Suppressor macrophage treated with lipopolysaccharide for 1 hour (primary cell): ENCODE results near the gene MPV17.
"Not testable (repeated sequence)": the region's sequence is repeated elsewhere in the genome, so short reads cannot be mapped to it uniquely, and the experiment has no call there.

Experiments
- DNase-seq, 3 donors: peaks; one replicate each; pipeline ENCODE4 v3.0.0-alpha.2; 2020 to 2022

Gene MPV17

DNA sequence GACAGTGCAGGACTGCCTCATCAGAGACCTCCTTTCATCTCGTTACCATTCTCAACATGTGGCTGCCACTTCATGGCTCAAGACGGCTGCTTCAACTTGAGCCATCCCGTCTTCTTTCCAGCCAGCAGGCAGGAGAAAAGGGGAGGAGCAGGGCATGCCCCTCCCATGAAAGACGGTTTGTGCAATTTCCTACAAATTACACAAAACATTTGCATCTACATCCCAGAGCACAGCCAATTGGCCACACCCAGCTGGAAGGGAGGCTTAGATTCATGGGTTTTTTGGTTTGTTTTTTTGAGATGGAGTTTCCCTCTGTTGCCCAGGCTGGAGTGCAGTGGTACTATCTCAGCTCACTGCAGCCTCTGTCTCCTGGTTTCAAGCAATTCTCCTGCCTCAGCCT, 26.4 kb downstream of the MPV17 start:
- peak; percentile 41 to 66 (median 51) for DNase-seq

DNA sequence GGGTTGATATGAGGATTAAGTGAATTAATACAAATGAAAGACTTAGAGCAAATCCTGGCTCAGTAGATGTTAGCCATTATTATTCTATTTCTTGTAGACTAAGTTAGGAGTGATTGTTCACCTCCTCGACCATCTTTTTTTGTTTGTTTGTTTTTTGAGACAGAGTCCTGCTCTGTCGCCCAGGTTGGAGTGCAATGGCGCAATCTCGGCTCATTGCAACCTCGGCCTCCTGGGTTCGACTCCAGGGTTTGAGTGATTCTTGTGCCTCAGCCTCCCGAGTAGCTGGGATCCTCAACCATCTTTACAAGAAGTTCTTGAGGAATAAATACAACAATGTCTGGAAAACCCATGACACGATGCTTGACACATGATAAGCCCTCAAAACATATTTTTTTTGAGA, 28.0 kb downstream of the MPV17 start:
- no peak for DNase-seq

DNA sequence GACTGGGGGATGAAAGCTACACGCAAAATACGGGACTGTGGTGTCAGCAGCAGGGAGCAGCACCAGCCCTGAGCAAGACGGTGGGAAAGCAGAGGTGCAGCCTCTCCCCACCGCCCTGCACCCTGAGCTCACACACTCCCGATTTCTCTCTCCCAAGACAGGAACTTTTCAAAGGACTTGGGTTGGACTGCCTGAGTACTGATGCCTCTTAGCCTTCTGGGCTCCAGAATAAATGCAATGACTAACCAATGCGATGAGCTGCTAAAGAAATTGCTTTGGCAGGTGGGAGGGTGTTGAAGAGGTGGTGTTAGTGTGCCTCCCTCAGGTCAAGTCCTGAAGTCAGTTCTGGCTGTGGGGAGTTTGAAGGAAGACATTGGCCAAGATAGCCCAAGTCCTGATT, 31.0 kb downstream of the MPV17 start:
- DNase-seq = no peak

DNA sequence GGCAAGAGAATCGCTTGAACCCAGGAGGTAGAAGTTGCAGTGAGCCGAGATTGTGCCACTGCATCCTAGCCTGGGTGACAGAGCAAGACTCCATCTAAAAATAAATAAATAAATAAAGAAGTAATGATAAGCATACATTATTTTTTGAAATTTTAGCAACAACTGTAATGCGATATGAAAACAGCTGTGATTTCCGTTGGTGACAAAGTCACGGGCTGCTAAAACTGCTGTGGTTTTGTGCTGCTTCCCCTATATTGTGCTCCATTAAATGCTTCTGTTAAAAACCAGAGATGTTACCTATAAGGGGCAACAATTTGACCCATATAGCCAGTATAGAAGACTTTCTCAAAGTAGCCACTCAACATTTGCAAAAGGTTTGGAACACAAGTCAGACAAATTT, 32.3 kb downstream of the MPV17 start:
- no peak for DNase-seq

DNA sequence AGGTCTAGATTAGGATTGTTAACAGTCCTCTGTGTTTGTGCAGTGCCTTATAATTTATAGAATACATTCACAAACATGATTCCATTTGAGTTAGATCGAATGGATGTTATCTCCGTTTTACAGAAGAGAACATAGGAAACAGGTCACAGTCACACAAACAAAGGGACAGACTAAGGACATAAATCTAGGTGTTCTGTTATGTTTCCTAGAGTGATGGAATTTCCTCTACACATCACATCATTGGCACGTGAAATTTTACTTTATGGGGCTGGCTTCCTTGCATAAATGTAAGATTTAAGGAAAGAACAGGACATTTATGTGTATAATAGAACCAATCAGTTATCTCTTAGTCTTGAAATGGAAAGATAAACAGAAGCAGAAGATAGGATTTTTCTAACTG, 34.3 kb downstream of the MPV17 start:
- no peak for DNase-seq

DNA sequence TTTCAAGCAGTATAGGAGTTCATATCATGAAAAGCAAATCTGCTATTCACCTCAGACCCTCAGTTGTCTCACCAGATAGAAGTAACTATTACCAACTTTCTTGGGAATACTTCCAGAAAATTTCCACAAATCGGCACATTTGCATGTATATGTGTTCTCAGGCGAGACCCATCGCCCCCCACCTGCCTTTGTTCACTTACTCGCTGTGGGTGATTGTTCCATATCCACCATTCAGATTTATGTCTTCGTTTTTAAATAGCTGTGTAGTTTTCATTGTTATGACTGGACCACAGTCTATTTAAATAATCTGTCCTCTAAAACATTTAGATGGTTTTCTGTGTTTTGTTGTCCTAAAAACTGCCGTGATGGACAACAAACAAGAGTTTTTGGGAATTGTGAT, 37.4 kb downstream of the MPV17 start:
- no peak for DNase-seq

DNA sequence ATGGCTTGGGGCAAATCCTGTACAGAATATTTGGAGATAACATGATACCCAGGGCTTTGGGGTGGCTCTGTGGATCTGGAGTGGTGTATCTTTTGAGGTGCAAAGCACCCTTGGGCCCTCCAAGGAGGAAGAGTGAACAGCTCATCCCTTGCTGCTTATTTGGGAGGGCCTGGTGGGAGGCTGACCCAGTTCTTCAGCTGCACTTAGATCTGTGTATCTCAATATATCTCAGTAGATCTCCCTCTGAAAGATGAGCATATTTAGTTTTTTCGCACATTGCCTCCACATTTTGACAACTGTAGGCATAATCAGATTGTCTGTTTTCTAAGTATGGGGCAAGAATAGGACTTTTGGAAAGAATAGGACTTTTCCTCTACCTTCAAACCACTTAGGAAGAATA, 37.9 kb downstream of the MPV17 start:
- no peak for DNase-seq

DNA sequence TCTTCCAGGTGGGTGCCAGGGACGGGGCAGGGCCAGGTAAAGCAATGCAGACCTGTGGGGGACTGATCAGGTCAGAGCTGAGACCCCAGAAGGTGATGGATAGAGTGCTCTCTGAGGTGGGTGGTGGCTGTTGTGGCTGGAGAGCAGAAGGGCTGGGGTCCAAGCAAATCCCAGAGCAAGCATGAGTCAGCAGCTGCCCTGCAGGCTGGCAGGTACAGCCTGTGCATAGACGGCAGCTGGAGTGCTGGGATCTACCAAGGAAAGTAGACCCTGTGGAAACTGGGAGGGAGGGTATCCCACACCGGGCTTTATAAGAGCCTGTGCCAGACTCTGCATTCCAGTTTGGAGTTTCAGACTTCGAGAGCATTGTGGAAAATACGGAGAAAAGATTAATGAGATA, 40.0 kb downstream of the MPV17 start:
- DNase-seq = no peak

DNA sequence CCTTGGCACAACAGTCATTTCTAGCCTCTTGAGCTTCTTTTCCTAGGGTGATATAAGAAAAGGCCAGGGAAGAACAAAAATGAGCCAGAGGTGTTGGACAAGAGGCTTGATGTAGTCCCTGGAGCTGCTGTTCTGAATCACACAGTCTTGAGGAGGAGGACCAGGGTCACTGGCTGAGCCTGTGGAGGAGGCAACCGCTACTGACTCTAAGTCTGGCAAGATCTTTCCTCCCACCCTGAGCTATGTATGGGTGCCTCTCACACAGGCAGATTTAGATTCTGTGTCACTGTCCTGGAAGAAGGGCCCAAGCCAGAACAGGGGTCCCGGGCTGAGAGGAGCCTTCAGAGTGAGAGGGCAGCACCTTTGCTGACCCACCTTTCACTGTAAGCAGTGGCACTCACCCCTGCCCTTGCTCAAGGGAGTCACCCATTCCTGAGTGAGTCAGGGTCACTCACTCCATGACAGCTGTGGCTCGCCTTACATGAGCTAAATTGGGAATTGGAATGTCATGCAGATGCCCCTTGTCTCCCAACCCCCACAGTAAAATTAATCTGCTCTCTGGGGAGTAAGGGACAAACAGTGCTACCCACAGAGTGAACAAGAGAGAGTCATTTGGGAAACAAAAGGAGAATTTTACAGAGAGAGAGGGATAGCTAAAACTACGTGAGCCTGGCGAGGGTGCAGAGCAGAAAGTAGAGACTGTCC, 40.9 kb downstream of the MPV17 start, which contains the start of gene TRIM54:
Gene TRIM54, plus strand, starts transcription at position 575 of the 705 bp plus-strand sequence. CDS start 303 bp downstream, outside the sequence.
- DNase-seq = peak in 2 of 3 donors; percentile 32 to 47

DNA sequence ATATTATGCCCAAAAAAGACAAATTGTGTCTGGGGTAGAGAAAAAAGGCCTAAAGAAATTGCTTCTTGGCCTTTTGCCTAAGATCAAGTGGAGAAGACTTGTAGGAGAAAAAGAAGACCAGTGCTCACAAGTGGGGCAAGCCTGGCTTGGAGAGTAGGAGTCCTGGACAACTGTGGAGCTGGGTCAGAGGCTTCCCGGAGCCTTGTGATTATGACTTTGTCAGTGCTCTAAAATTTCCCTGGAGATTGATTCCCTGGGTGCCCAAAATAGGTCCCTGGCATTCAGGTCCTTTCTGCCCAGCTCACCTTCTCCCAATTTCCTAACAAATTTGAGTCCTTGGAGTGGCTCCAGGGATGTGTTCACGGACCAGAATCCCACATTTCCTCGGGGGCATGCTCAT, 41.5 kb downstream of the MPV17 start:
- peak in 1 of 3 donors; percentile 23 for DNase-seq

DNA sequence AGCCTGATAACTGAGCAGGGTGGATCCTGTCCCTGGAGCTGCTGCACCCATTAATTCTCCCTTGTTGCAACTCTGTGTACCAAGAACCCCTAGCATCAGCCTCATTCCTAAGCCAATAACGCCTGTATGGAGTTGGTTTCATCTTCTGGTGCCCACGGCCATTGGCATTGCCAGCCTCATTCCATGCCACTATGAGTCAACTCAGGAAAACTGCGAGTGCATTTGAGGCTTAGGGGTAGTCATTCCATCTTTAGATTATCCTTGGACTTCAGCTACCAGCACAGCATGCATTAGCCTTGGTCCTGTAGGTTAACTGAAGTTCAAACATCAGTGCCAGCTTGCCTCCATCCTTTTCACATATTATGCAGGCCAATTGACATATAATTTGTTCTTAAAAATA, 42.1 kb downstream of the MPV17 start:
- no peak for DNase-seq

DNA sequence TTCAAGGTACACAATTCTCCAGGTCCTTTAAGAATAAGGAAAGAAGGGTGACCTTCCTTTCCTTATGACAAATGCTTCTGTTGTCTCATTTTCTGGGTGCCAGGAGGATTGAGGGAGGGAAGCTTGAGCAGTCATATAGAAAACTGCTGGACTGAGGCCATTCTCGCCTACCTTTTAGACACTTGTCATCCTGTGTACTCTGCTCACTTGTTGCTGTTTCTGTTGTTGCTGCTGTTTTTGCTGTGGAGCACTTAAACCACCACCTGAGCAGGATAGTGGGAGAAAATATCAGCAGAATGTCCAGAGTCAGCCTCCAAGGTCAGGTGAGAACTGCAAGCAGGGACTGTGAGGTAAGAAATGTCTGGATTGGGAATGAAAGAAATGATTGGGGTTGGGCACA, 44.9 kb downstream of the MPV17 start:
- no peak for DNase-seq

DNA sequence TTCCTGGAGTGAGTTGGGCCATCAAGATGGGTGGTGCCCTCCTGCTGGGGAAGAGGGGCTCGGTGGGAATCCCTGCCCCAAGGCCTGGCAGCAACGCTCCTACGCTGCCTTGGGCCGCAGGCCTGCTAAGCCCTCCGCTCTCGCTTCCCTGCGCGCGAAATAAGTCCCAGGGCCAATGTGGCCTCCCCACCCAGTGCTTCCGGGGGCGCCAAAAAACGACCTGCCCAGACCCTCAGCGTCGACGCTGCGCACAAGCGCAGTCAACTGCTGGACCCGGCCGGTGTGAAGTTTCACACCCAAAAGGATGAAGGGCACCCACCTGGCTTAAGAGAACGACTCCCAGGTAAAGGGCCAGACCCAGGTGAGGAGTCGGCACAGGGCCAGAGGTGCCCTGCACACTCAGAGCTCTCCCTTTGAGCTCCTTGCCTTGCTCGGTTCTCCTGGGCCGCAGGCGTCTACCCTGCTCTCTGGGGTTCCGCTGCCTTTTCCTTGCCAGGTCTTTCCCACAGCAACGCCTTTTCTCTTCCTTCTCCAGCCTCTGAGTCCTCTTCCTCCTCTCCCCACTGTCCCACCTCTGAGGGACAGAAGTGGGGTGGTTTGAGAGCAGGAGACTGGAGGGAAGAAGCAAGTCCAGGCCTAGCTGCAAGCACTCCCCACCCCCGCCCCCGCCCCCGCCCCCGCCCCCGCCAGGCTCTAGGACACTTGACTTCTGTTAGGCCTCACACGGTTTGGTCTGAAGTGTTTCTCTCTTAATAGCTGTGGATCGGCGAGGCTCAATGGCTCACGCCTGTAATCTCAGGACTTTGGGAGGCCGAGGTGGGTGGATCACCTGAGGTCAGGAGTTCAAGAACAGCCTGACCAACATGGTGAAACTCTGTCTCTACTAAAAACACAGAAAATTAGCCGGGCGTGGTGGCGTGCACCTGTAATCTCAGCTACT, 47.4 kb downstream of the MPV17 start, which contains the start of gene DNAJC5G:
Gene DNAJC5G, plus strand, starts transcription at position 223 of the 940 bp plus-strand sequence. CDS start 1,296 bp downstream, outside the sequence.
- no peak for DNase-seq

DNA sequence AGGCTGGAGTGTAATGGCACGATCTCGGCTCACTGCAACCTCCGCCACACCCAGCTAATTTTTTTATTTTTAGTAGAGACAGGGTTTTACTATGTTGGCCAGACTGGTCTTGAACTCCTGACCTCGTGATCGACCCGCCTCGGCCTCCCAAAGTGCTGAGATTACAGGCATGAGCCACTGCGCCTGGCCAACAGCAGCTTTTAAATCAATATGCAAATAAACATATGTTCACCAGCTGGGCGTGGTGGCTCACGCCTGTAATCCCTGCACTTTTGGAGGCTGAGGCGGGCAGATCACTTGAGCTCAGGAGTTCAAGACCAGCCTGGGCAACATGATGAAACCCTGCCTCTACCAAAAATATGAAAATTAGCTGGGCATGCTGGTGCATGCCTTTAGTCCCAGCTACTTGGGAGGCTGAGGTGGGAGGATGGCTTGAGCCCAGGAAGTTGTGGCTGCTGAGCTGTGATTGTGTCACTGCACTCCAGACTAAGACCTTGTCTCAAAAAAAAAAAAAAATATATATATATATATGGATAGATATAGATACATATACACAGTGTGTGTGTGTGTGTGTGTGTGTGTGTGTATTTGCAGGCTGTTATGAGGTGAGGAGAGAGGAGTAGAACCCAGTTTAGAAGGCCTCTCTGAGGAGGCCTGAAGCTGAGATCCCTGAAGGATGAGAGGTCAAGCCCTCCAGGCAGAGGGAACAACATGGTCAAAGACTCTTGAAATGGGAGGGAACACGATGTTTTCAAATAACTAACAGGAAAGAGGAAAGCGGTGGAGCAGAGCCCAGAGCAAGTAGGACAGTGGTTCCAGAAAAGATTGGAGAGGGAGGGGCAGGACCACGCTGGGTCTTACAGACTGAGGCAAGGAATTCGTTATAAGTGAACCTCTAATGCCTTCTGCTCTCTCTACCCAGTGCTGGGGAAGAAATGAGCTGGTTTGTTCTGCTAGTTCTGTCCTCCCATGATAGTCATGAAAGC, 50.1 kb downstream of the MPV17 start:
- not testable (repeated sequence) for DNase-seq

DNA sequence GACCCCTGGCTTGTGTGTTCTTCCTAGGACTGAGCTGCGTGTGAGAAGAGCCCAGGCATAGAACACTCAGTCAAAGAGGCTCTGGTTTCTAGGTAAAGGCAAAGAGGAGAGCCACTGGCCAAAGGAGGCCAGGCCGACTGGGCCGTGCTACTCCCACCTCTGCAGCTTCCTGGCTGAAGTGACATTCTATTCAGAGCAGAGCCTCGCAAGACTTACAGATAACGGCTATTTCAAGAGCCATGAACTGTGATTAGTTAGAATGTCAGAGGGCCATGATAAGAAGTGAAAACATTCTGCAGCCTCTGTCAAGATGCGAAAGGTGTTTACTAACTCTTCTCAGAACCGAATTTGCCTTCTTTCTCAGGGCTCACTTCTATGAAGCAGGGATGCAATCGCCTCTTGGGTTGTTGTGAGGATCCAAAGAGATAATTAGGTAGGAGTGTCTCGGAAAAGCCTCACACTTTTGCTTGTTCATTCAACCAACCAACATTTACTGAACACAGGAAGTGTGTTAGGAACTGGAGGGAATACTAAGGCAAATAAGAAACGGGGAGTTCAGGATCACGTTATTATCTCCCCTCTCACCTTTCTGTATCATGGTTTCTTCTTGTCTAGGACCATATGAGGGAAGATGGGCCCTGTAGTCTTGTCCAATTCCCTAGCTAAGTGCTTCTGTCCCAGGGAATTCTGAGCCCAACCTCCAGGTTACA, 51.1 kb downstream of the MPV17 start:
- no peak for DNase-seq

DNA sequence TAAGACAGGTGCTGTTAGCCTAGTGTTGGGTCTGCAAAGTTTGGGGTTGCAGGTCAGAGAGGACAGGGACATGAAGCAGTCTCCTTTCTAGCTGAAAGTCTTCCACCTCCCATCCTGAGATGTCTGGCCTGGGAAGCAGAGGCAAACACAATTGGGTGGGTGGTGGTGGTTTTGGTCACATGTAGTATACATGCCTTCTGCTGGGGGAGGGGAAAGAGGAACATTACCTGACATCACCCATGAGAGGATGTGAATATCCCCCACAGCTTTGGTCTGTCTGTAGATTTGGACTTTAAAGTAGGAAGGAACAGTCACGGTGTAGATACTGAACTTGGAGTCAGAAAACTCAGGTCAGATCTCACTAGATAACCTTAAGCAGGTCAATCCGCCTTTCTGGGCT, 52.2 kb downstream of the MPV17 start:
- DNase-seq = peak; percentile 53 to 66 (median 60)

DNA sequence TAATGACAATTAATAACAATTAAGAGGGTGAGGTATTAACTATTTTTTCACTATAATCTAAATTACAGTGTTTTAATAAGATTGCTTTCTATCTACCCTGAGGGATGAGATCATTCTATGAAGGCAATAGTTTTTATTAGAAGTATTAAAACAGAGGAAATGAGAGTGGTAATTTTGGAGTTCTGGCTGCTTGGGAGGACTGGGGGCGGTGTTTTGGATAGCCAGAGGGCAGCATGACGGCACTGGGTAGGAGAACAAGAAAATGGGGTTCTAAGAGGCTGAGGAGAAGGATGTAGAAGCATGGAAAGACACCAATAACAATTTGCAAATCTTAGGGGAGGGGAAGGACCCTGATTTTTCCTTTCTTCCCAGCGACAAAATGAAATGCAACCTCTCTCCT, 52.8 kb downstream of the MPV17 start:
- DNase-seq = peak; percentile 29 to 55 (median 39)

DNA sequence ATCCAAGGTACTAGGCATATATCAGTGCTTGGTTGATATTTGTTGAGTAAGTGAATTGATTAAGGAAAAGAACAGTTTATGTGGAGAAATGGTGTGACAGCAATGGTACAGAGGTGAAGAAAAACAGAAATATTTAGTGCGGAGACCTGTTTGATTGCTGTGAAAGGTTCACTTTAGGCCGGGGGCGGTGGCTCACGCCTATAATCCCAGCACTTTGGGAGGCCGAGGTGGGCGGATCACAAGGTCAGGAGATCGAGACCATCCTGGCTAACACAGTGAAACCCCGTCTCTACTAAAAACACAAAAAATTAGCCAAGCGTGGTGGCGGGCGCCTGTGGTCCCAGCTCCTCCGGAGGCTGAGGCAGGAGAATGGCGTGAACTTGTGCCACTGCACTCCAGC, 54.6 kb downstream of the MPV17 start:
- not testable (repeated sequence) for DNase-seq

DNA sequence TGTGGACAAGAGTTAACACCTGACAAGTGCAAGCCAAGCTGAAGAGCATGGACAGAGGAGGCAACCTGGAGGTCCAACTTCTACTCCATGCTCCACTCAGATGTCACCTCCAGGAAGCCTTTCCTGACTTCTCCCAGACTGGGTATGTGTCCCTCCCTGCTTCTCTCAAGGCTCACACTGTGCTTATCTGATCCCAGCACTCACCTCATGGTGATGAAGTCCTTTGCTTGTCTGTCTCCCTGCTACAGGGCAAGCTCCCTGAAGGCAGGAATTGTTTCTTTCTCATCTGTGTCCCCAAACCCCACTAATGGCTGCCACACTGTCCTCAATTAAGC, 57.4 kb downstream of the MPV17 start:
- no peak for DNase-seq

DNA sequence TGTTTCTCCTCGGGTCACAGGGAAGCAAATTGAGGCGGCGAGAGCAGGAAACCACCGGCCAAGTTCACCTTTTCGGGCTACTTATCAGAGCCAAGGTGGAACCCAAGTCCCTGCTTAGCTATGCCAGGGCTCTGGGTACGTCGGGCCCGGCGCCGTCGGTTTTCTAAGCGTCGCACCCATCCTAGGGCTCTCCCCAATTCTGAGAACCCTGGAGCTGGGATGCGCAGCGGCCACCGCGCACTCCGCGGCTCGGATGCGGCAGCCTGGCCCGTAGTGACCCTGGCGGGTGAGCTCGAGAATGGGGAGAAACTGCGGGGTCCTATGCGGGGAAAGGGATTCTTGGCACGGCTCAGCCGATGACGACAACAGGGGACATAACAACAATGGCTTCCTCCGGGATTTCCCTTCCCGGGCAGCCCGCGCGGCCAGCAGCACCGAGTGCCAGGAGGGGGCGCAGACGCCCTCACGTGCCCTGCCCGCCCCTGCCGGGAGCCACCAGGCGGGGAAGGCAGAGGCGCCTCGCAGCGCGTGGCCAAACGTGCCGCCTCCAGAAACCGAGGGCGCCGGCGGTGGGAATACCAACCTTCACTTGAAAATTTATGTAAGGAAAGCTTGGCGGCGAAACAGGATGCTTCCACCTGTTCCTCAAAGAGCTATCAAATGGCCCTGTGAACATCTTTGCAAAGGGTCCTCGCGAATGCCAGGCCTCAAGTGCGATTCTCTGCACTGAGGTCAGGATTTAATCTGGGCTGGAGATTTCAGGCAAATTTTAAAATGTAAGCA, 58.0 kb downstream of the MPV17 start:
- DNase-seq = peak; percentile 86 to 93 (median 89)

DNA sequence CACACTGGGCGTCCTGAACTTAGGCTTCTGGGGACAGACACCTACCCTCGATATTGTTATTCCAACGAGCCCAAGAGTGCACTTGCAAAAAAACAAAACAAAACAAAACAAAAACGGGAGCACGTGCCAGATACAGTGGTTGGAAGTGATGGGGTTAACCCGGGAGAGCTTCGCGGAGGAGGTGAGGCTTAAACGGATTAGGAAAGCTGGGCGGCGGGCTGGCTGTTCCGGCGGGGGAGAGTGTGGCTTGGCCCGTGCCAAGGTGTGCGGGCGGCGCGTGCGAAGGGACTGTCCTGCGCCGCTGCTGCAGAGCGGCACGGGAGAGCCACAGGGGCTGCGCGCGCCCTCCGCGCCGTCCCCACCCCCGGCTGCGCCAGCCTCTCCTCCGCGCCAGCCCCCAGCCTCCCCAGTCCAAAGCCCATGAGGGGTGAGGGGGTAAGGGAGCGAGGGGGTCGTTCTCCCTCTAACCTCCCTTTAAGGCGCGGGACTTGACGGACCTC, 58.6 kb downstream of the MPV17 start:
- peak in 1 of 3 donors; percentile 24 for DNase-seq
